GM19372 (cell line): ENCODE results near the gene C11orf24.
"Not testable (repeated sequence)": the region's sequence is repeated elsewhere in the genome, so short reads cannot be mapped to it uniquely, and the experiment has no call there.

Source experiments
- ATAC-seq: cut with Tn5 transposase; IDR thresholded peaks from one replicate; pipeline ENCODE4 v1.9.1; 2021; ENCODE audit warnings: mild to moderate bottlenecking, low read depth, moderate library complexity; ENCODE audit not compliant: unreplicated experiment

C11orf24 gene

GRCh38 chr11:68257477-68258362 lies 14.1 kb downstream of the C11orf24 start:
- no peak for ATAC-seq

GRCh38 chr11:68256331-68256741 lies 15.4 kb downstream of the C11orf24 start:
- ATAC-seq, result no peak

GRCh38 chr11:68255526-68255925 lies 16.2 kb downstream of the C11orf24 start:
- no peak for ATAC-seq

- no peak for ATAC-seq
Observed at GRCh38 chr11:68254421-68254820, 17.4 kb downstream of the C11orf24 start.

- ATAC-seq, result no peak
Observed at GRCh38 chr11:68251765-68252164, 20.0 kb downstream of the C11orf24 start.

GRCh38 chr11:68244912-68245311 lies 26.9 kb downstream of the C11orf24 start:
- not testable (repeated sequence) for ATAC-seq

GRCh38 chr11:68243847-68244246 lies 27.9 kb downstream of the C11orf24 start:
- not testable (repeated sequence) for ATAC-seq

- no peak for ATAC-seq
Observed at GRCh38 chr11:68242616-68243015, 29.2 kb downstream of the C11orf24 start.

GRCh38 chr11:68231621-68232020 lies 40.2 kb downstream of the C11orf24 start:
- ATAC-seq, result no peak

GRCh38 chr11:68229601-68230000 lies 42.2 kb downstream of the C11orf24 start:
- ATAC-seq, result no peak

GRCh38 chr11:68226421-68226820 lies 45.4 kb downstream of the C11orf24 start:
- no peak for ATAC-seq

GRCh38 chr11:68224606-68225005 lies 47.2 kb downstream of the C11orf24 start:
- ATAC-seq, result no peak

- ATAC-seq, result no peak
Observed at GRCh38 chr11:68223275-68223674, 48.5 kb downstream of the C11orf24 start.

- no peak for ATAC-seq
Observed at GRCh38 chr11:68221406-68221805, 50.4 kb downstream of the C11orf24 start.

- ATAC-seq, result no peak
Observed at GRCh38 chr11:68216171-68216938, 55.4 kb downstream of the C11orf24 start.

- ATAC-seq, result no peak
Observed at GRCh38 chr11:68215524-68216170, 56.1 kb downstream of the C11orf24 start.

- no peak for ATAC-seq
Observed at GRCh38 chr11:68215087-68215445, 56.7 kb downstream of the C11orf24 start.

- peak; percentile 2 for ATAC-seq
Observed at GRCh38 chr11:68214173-68215086, 57.3 kb downstream of the C11orf24 start.

- ATAC-seq, result peak; percentile 47
Observed at GRCh38 chr11:68213555-68214172, 58.1 kb downstream of the C11orf24 start.

GRCh38 chr11:68213135-68213515 lies 58.6 kb downstream of the C11orf24 start, which contains the start of gene KMT5B:
TSS of gene KMT5B (minus strand) at chr11:68213296. CDS start at chr11:68190076, 23,220 bp downstream.
- no peak for ATAC-seq
